HEK293 (cell line): Measurements from ENCODE around the gene ATPAF2.

Experiments
- CTCF ChIA-PET: fragments of 350-600 bp; formaldehyde crosslinking; extraction: SDS; loops from one replicate; lab custom pipeline; 2021; ENCODE audit warnings: antibody characterized with exemption; lab: Yijun Ruan, JAX
- POLR2A ChIA-PET: fragments of 300-600 bp; formaldehyde crosslinking; extraction: SDS; loops from one replicate; lab custom pipeline; 2020; ENCODE audit warnings: antibody characterized with exemption, inconsistent platforms; lab: Yijun Ruan, JAX
- H3K27ac ChIP-seq: fragments of 200-500 bp; sonication (Bioruptor generic); 2 replicates; pipeline ENCODE4 v1.5.1; 2014; ENCODE audit warnings: low read depth, low read length, control low read depth, inconsistent platforms; ENCODE audit errors: extremely low read depth
- H3K36me3 ChIP-seq, 2 experiments: fragments of 200-500 bp in 1 of 2; sonication (Bioruptor generic) in 1 of 2; 1 replicate in 1 of 2; 2 replicates in 1 of 2; pipeline ENCODE4 v1.5.1; 2014 to 2017; ENCODE audit warnings: inconsistent platforms in 2 of 2, low read length in 2 of 2; ENCODE audit not compliant: control insufficient read depth in 2 of 2, insufficient read depth in 1 of 2
- H3K4me1 ChIP-seq: fragments of 200-500 bp; sonication (Bioruptor generic); 2 replicates; pipeline ENCODE4 v1.5.1; 2014; ENCODE audit warnings: mild to moderate bottlenecking, low read length, inconsistent platforms; ENCODE audit not compliant: control insufficient read depth, insufficient read depth
- H3K4me3 ChIP-seq: 2 replicates; pipeline ENCODE4 v1.5.1; 2011; ENCODE audit warnings: low read depth, mild to moderate bottlenecking, control low read depth, low read length, moderate library complexity
- H3K9me3 ChIP-seq: fragments of 200-500 bp; sonication (Bioruptor generic); 2 replicates; pipeline ENCODE4 v1.5.1; 2014; ENCODE audit warnings: low read depth, low read length, inconsistent platforms; ENCODE audit not compliant: control insufficient read depth, insufficient read depth
- KLF10 ChIP-seq: fragments of 450-650 bp; IDR thresholded peaks from 2 replicates; pipeline ENCODE4 v1.5.1; 2018; ENCODE audit warnings: missing biosample characterization, mild to moderate bottlenecking, missing genetic modification characterization
- SALL2 ChIP-seq: fragments of 450-650 bp; formaldehyde crosslinking; IDR thresholded peaks from 2 replicates; pipeline ENCODE4 v1.5.0; 2017; ENCODE audit warnings: missing biosample characterization, mild to moderate bottlenecking, missing genetic modification characterization, borderline replicate concordance
- YY1 ChIP-seq: fragments of 450-650 bp; formaldehyde crosslinking; IDR thresholded peaks from 2 replicates; pipeline ENCODE4 v1.5.1; 2018; ENCODE audit warnings: missing biosample characterization, missing genetic modification characterization
- YY2 ChIP-seq: fragments of 450-650 bp; formaldehyde crosslinking; IDR thresholded peaks from 2 replicates; pipeline ENCODE4 v1.5.1; 2016; ENCODE audit warnings: missing biosample characterization, missing genetic modification characterization
- ZBTB48 ChIP-seq: fragments of 450-650 bp; formaldehyde crosslinking; IDR thresholded peaks from 2 replicates; pipeline ENCODE4 v1.5.1; 2016; ENCODE audit warnings: missing biosample characterization, missing genetic modification characterization
- ZFP69B ChIP-seq: fragments of 450-650 bp; formaldehyde crosslinking; IDR thresholded peaks from 2 replicates; pipeline ENCODE4 v1.5.1; 2016; ENCODE audit warnings: missing biosample characterization, missing genetic modification characterization
- ZNF112 ChIP-seq: fragments of 450-650 bp; formaldehyde crosslinking; IDR thresholded peaks from 2 replicates; pipeline ENCODE4 v1.5.0; 2017; ENCODE audit warnings: missing biosample characterization, missing genetic modification characterization
- ZNF16 ChIP-seq: fragments of 450-650 bp; formaldehyde crosslinking; IDR thresholded peaks from 2 replicates; pipeline ENCODE4 v1.5.1; 2016; ENCODE audit warnings: low read depth, missing biosample characterization, missing genetic modification characterization
- ZNF274 ChIP-seq, 2 experiments: fragments of 200-500 bp in 1 of 2; fragments of 450-650 bp in 1 of 2; sonication (Bioruptor generic) in 1 of 2; formaldehyde crosslinking in 1 of 2; IDR thresholded peaks; 2 replicates each; pipeline versions ENCODE4 v1.5.1 to v1.6.1; 2014 to 2016; ENCODE audit warnings: borderline replicate concordance in 1 of 2, inconsistent platforms in 1 of 2, low read length in 1 of 2, missing biosample characterization in 1 of 2, missing genetic modification characterization in 1 of 2
- ZNF350 ChIP-seq: fragments of 450-650 bp; formaldehyde crosslinking; IDR thresholded peaks from 2 replicates; pipeline ENCODE4 v1.5.0; 2017; ENCODE audit warnings: missing biosample characterization, mild to moderate bottlenecking, missing genetic modification characterization
- ZNF37A ChIP-seq: fragments of 450-650 bp; IDR thresholded peaks from 2 replicates; pipeline ENCODE4 v1.5.1; 2018; ENCODE audit warnings: missing biosample characterization, missing genetic modification characterization
- ZNF548 ChIP-seq: fragments of 450-650 bp; formaldehyde crosslinking; IDR thresholded peaks from 2 replicates; pipeline ENCODE4 v1.5.1; 2016; ENCODE audit warnings: missing biosample characterization, missing genetic modification characterization
- ZNF654 ChIP-seq: fragments of 450-650 bp; formaldehyde crosslinking; IDR thresholded peaks from 2 replicates; pipeline ENCODE4 v1.5.1; 2016; ENCODE audit warnings: low read depth, missing biosample characterization, missing genetic modification characterization
- ZNF701 ChIP-seq: fragments of 450-650 bp; formaldehyde crosslinking; IDR thresholded peaks from 2 replicates; pipeline ENCODE4 v1.5.1; 2016; ENCODE audit warnings: missing biosample characterization, missing genetic modification characterization
- TF ChIP-seq, protein P1 (sequence below): fragments of 450-650 bp; formaldehyde crosslinking; IDR thresholded peaks from 2 replicates; pipeline ENCODE4 v1.5.1; 2016; ENCODE audit warnings: missing biosample characterization, missing genetic modification characterization
- TF ChIP-seq, protein P2 (sequence below): fragments of 450-650 bp; formaldehyde crosslinking; IDR thresholded peaks from 2 replicates; pipeline ENCODE4 v1.5.1; 2016; ENCODE audit warnings: missing biosample characterization, missing genetic modification characterization, borderline replicate concordance
- TF ChIP-seq, protein P3 (sequence below): fragments of 450-650 bp; formaldehyde crosslinking; IDR thresholded peaks from 2 replicates; pipeline ENCODE4 v1.5.1; 2016; ENCODE audit warnings: missing biosample characterization, missing genetic modification characterization
- TF ChIP-seq, protein P4 (sequence below): fragments of 450-650 bp; formaldehyde crosslinking; IDR thresholded peaks from 2 replicates; pipeline ENCODE4 v1.5.1; 2016; ENCODE audit warnings: missing biosample characterization, missing genetic modification characterization
- TF ChIP-seq, protein P5 (sequence below): fragments of 450-650 bp; formaldehyde crosslinking; conservative IDR thresholded peaks from 2 replicates; pipeline ENCODE4 v1.5.1; 2016; ENCODE audit warnings: low read depth, missing biosample characterization, missing genetic modification characterization
- TF ChIP-seq, protein P6 (sequence below): fragments of 450-650 bp; formaldehyde crosslinking; IDR thresholded peaks from 2 replicates; pipeline ENCODE4 v1.5.1; 2016; ENCODE audit warnings: missing biosample characterization, missing genetic modification characterization, borderline replicate concordance

Gene ATPAF2

DNA sequence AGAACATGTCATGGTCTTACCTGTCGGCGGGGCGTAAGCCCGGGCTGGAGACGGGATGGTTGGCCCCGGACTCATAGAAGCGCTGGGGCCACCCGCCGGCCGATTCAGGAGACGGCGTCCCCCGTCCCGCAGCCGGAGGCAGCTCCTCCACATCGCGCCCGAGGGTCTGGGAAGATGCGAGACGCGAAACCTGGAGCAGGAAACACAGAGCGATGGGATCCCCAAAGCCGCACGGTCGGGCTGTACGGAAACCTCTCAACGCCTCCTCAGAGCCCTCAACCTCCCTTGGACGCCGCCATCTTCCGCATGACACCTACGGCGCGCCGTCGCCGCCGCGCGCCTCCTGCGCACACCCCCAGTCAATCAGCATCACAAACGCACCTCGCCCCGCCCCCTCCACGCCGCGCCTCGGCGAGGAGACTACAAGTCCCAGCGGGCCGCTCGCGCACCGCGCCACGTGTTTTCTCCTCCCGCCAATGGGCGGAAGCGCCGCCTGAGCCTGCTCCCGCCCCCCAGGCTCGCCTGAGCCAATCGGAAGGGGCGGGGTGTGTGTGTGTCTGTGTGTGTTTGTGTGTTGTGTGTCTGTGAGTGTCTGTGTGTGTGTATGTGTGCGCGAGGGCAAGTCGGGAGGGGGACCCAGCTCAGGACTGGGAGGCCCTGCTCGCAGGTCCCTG, at the start of gene ATPAF2, which contains the start of gene GID4 (continued):
- TF ChIP-seq, protein P1, sequence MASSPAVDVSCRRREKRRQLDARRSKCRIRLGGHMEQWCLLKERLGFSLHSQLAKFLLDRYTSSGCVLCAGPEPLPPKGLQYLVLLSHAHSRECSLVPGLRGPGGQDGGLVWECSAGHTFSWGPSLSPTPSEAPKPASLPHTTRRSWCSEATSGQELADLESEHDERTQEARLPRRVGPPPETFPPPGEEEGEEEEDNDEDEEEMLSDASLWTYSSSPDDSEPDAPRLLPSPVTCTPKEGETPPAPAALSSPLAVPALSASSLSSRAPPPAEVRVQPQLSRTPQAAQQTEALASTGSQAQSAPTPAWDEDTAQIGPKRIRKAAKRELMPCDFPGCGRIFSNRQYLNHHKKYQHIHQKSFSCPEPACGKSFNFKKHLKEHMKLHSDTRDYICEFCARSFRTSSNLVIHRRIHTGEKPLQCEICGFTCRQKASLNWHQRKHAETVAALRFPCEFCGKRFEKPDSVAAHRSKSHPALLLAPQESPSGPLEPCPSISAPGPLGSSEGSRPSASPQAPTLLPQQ, result peak; percentile 87
- TF ChIP-seq, protein P2, sequence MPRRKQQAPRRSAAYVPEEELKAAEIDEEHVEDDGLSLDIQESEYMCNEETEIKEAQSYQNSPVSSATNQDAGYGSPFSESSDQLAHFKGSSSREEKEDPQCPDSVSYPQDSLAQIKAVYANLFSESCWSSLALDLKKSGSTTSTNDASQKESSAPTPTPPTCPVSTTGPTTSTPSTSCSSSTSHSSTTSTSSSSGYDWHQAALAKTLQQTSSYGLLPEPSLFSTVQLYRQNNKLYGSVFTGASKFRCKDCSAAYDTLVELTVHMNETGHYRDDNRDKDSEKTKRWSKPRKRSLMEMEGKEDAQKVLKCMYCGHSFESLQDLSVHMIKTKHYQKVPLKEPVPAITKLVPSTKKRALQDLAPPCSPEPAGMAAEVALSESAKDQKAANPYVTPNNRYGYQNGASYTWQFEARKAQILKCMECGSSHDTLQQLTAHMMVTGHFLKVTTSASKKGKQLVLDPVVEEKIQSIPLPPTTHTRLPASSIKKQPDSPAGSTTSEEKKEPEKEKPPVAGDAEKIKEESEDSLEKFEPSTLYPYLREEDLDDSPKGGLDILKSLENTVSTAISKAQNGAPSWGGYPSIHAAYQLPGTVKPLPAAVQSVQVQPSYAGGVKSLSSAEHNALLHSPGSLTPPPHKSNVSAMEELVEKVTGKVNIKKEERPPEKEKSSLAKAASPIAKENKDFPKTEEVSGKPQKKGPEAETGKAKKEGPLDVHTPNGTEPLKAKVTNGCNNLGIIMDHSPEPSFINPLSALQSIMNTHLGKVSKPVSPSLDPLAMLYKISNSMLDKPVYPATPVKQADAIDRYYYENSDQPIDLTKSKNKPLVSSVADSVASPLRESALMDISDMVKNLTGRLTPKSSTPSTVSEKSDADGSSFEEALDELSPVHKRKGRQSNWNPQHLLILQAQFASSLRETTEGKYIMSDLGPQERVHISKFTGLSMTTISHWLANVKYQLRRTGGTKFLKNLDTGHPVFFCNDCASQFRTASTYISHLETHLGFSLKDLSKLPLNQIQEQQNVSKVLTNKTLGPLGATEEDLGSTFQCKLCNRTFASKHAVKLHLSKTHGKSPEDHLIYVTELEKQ (tag by site-specific recombination), result peak; percentile 55
- peak; percentile 29 for TF ChIP-seq ZBTB48 (tag by site-specific recombination)
- TF ChIP-seq, protein P3, sequence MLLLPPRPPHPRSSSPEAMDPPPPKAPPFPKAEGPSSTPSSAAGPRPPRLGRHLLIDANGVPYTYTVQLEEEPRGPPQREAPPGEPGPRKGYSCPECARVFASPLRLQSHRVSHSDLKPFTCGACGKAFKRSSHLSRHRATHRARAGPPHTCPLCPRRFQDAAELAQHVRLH (tag by site-specific recombination), result peak; percentile 60; the same call in 1 of the 2 replicates
- TF ChIP-seq, protein P4, sequence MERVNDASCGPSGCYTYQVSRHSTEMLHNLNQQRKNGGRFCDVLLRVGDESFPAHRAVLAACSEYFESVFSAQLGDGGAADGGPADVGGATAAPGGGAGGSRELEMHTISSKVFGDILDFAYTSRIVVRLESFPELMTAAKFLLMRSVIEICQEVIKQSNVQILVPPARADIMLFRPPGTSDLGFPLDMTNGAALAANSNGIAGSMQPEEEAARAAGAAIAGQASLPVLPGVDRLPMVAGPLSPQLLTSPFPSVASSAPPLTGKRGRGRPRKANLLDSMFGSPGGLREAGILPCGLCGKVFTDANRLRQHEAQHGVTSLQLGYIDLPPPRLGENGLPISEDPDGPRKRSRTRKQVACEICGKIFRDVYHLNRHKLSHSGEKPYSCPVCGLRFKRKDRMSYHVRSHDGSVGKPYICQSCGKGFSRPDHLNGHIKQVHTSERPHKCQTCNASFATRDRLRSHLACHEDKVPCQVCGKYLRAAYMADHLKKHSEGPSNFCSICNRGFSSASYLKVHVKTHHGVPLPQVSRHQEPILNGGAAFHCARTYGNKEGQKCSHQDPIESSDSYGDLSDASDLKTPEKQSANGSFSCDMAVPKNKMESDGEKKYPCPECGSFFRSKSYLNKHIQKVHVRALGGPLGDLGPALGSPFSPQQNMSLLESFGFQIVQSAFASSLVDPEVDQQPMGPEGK (tag by site-specific recombination), result peak; percentile 96
- TF ChIP-seq KLF10 (tag by site-specific recombination), result peak; percentile 99

DNA sequence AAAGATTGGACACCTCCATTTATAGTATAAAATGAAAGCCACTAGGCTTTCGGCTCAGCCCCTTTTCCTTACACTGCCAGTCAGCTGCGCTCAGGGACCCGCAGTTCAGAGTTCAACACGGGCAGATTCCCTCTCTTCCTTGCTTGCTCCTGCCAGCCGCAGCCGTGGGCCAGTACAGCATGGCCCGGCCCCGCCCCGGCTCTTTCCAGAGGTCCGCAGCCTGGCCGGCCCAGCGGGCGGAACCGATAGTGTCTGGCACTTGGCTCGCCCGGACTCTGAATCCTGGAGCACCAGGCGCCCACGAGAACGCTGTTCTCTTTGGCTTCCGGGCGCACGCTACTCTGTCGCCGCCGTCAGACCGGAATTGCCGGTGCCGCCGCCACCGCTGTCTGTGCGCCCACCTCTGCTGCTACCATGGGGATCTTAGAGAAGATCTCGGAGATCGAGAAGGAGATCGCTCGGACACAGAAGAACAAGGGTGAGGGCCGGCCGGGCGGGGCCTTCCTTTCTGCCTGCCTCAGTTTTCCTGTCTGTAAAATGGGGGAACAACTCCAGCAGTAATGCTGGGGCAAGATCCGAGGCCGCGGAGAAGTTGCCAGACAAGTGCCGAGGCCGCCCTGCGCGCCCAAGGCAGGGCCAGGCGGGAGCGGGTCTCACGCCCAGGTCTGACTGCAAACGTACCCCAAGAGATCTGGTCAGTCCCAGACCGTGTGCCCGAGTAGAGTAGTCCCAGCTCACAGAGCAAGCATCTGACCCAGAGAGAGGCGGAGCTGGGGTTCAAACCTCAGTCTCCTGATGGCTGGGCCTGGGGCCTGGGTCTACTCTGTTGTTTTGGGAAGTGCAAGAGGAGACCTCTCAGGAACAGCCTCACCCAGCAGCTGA, 48.9 kb upstream of the ATPAF2 start, which contains the start of gene DRG2:
TSS of gene DRG2 (plus strand) at position 339 of the 882 bp plus-strand sequence. CDS start at position 415, 76 bp downstream.
- H3K9me3 ChIP-seq, result no peaks in the 10 kb centered on the region
- peak within 1 kb of the TSS; percentile 75 for H3K27ac ChIP-seq
- H3K4me1 ChIP-seq, result peaks cover 3% of the 10 kb centered on the region; the same call in 1 of the 2 replicates
- peaks cover 15 to 21% of the 10 kb centered on the region in 2 experiments for H3K36me3 ChIP-seq
- CTCF ChIA-PET, result no interaction called here
- H3K4me3 ChIP-seq, result peak within 1 kb of the TSS; percentile 92
- POLR2A ChIA-PET, result interaction anchor here (0.7 to 1.9 kb wide), 5 partner anchors 11 to 252 kb away, joined by 3 to 4 read pairs (median 3); partner anchors contain the start of genes ALKBH5 and SREBF1
- TF ChIP-seq ZNF701 (tag by site-specific recombination) (no peak), ZNF548 (tag by site-specific recombination) (no peak), ZNF37A (tag by site-specific recombination) (peak; percentile 54), YY2 (peak; percentile 81), SALL2 (no peak), ZNF654 (tag by site-specific recombination) (peak; percentile 26; the same call in 1 of the 2 replicates), YY1 (tag by site-specific recombination) (peak; percentile 89), ZNF16 (tag by site-specific recombination) (0 out of 2 replicates have a peak, but pooled peaks have one; percentile 38), ZNF112 (tag by site-specific recombination) (no peak), ZNF350 (tag by site-specific recombination) (no peak), ZFP69B (tag by site-specific recombination) (peak; percentile 94), ZNF274 (IDR thresholded peaks at IDR 0.05; ENCODE audit: low read length) (no peak), ZNF274 (tag by site-specific recombination; IDR thresholded peaks at IDR 0.05; ENCODE audit: borderline replicate concordance) (no peak; the same call in 1 of the 2 replicates)
- TF ChIP-seq, protein P5, sequence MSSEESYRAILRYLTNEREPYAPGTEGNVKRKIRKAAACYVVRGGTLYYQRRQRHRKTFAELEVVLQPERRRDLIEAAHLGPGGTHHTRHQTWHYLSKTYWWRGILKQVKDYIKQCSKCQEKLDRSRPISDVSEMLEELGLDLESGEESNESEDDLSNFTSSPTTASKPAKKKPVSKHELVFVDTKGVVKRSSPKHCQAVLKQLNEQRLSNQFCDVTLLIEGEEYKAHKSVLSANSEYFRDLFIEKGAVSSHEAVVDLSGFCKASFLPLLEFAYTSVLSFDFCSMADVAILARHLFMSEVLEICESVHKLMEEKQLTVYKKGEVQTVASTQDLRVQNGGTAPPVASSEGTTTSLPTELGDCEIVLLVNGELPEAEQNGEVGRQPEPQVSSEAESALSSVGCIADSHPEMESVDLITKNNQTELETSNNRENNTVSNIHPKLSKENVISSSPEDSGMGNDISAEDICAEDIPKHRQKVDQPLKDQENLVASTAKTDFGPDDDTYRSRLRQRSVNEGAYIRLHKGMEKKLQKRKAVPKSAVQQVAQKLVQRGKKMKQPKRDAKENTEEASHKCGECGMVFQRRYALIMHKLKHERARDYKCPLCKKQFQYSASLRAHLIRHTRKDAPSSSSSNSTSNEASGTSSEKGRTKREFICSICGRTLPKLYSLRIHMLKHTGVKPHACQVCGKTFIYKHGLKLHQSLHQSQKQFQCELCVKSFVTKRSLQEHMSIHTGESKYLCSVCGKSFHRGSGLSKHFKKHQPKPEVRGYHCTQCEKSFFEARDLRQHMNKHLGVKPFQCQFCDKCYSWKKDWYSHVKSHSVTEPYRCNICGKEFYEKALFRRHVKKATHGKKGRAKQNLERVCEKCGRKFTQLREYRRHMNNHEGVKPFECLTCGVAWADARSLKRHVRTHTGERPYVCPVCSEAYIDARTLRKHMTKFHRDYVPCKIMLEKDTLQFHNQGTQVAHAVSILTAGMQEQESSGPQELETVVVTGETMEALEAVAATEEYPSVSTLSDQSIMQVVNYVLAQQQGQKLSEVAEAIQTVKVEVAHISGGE (tag by site-specific recombination), result peak; percentile 100
- TF ChIP-seq, protein P6, sequence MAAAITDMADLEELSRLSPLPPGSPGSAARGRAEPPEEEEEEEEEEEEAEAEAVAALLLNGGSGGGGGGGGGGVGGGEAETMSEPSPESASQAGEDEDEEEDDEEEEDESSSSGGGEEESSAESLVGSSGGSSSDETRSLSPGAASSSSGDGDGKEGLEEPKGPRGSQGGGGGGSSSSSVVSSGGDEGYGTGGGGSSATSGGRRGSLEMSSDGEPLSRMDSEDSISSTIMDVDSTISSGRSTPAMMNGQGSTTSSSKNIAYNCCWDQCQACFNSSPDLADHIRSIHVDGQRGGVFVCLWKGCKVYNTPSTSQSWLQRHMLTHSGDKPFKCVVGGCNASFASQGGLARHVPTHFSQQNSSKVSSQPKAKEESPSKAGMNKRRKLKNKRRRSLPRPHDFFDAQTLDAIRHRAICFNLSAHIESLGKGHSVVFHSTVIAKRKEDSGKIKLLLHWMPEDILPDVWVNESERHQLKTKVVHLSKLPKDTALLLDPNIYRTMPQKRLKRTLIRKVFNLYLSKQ, result peak; percentile 68; the same call in 1 of the 2 replicates
